Right renal pelvis (tissue), 4 donors: Measurements from ENCODE around the gene LIPT2. TPM values are rescaled to one million over a fixed set of nuclear protein-coding genes. Genes with fewer than 3 reads are reported as not detected.

Experiments used
- polyA plus RNA-seq, 4 donors: library from polyadenylated mRNA; unstranded; fragments of 120-200 nt; gene quantifications; one replicate each; pipeline ENCODE4 v1.2.1, GENCODE V29; 2013; ENCODE audit not compliant: insufficient read length in 4 of 4

LIPT2 gene
- polyA plus RNA-seq, 4 donors: 10.1 to 10.8 (median 10.7) TPM

Other genes starting within 250 kb of the LIPT2 start
- gene P4HA3, start 182.1 kb downstream of the LIPT2 start, polyA plus RNA-seq: 1 to 10 TPM in 1 of 4 donors, under 1 TPM in 3; 0.55 to 1.3 (median 0.76) TPM
- 1 to 10 TPM; 3.7 to 4.3 (median 4.0) TPM for gene PGM2L1, start 95.3 kb downstream of the LIPT2 start, polyA plus RNA-seq
- gene KCNE3, start 26.2 kb downstream of the LIPT2 start, polyA plus RNA-seq: 10 to 100 TPM; 27.6 to 30.1 (median 28.7) TPM
- gene POLD3, start 98.9 kb upstream of the LIPT2 start, polyA plus RNA-seq: 10 to 100 TPM; 29.2 to 37.5 (median 34.2) TPM
- gene CHRDL2, start 237.7 kb upstream of the LIPT2 start, polyA plus RNA-seq: under 1 TPM; 0.43 to 0.57 (median 0.46) TPM